ENCODE measurements around the gene SEC16B. TPM values are rescaled to one million over a fixed set of nuclear protein-coding genes. Genes with fewer than 3 reads are reported as not detected.

SEC16B gene
- total and polyA plus RNA-seq, 2 of the 8 experiments (the other 6 are each of a cell fraction or from before 2014, with no cell fraction given), result 0.56 to 0.94 TPM

GRCh38 chr1:177952249-177952648 lies 17.6 kb downstream of the SEC16B start:
- Histone ChIP-seq H4K8ac (ENCODE audit: extremely low read depth, insufficient read depth, low read length) (no peak overlapping the region), H2AFZ (ENCODE audit: low read length) (no peak overlapping the region), H3K79me2 (ENCODE audit: control insufficient read depth in 1 of 2, insufficient read depth in 2 of 2, low read length in 2 of 2) (no peaks in the 10 kb centered on the region), H3K23me2 (ENCODE audit: low read depth, low read length) (no peaks in the 10 kb centered on the region), H3K4me3 (ENCODE audit: extremely low read depth in 1 of 4, insufficient read depth in 2 of 4, low read depth in 3 of 4, low read length in 4 of 4) (no peak overlapping the region), H3K27ac (ENCODE audit: low read depth, low read length) (no peak overlapping the region), H3K14ac (ENCODE audit: insufficient read length) (no peak overlapping the region), H2BK20ac (ENCODE audit: low read length) (no peak overlapping the region), H3K18ac (ENCODE audit: extremely low read depth, low read length) (no peak overlapping the region), H3K9me3 (ENCODE audit: insufficient read depth in 2 of 2, low read depth in 1 of 2, low read length in 1 of 2) (no peaks in the 10 kb centered on the region), H3K27me3 (replicated peaks in 1 of 4; ENCODE audit: control insufficient read depth in 3 of 4, extremely low read depth in 1 of 4, insufficient read depth in 3 of 4, low read length in 3 of 4) (no peaks in the 10 kb centered on the region), H4K20me1 (replicated peaks in 1 of 2; ENCODE audit: control insufficient read depth in 1 of 2, insufficient read depth in 2 of 2, low read length in 2 of 2) (no peaks in the 10 kb centered on the region), H3K4me1 (replicated peaks in 1 of 4; ENCODE audit: control insufficient read depth in 3 of 4, insufficient read depth in 4 of 4, low read length in 3 of 4) (peaks cover 0 to 3% (median 0%) of the 10 kb centered on the region in 4 experiments; a peak in 1 of 7 replicates), H2BK12ac (ENCODE audit: low read depth, low read length) (no peak overlapping the region), H2AK5ac (ENCODE audit: low read depth, low read length) (no peak overlapping the region), H4K91ac (replicated peaks; ENCODE audit: insufficient read length, low read length) (no peak overlapping the region), H4K5ac (ENCODE audit: insufficient read length, low read depth, low read length) (no peak overlapping the region), H3K4ac (replicated peaks; ENCODE audit: insufficient read length, low read depth, low read length) (no peak overlapping the region), H2BK5ac (ENCODE audit: low read depth, low read length) (no peak overlapping the region), H2BK120ac (replicated peaks; ENCODE audit: low read depth, low read length) (no peak overlapping the region), H3K4me2 (ENCODE audit: insufficient read depth in 1 of 2, low read depth in 2 of 2, low read length in 2 of 2) (no peak overlapping the region), H3K23ac (ENCODE audit: insufficient read length) (no peak overlapping the region), H2BK15ac (ENCODE audit: low read length) (no peak overlapping the region), H3K56ac (replicated peaks; ENCODE audit: insufficient read length, low read depth, low read length) (no peak overlapping the region), H3K36me3 (ENCODE audit: control insufficient read depth in 2 of 4, insufficient read depth in 4 of 4, low read length in 3 of 4) (no peaks in the 10 kb centered on the region), H3K79me1 (ENCODE audit: low read depth, low read length) (no peaks in the 10 kb centered on the region), H3K9ac (replicated peaks in 1 of 4; ENCODE audit: extremely low read depth in 1 of 4, low read depth in 3 of 4, low read length in 3 of 4) (no peak overlapping the region)
- DNase-seq (ENCODE audit: low read depth in 1 of 2, low spot score in 2 of 2) (no peak), FAIRE-seq (no peak)
- TF ChIP-seq SP1 (IDR thresholded peaks at IDR 0.05; ENCODE audit: low read depth, low read length), result no peak
- 89% methylated on average over 7 of the region's 7 CpGs; no CpG with 5 or more reads in 1 of the 2 experiments for WGBS, 2 experiments (ENCODE audit: extremely low coverage in 1 of 2, insufficient coverage in 1 of 2, insufficient read length in 1 of 2, insufficient replicate concordance in 2 of 2, low coverage in 1 of 2, low lambda C conversion rate in 2 of 2, missing lambda C conversion rate in 1 of 2)
- ChIA-PET CTCF (ENCODE audit: partially characterized antibody) (interaction anchor here (0.8 to 2.4 kb wide), 9 partner anchors 9 to 159 kb away, joined by 3 to 7 read pairs (median 3); no protein-coding TSS in a partner anchor), POLR2A (ENCODE audit: partially characterized antibody) (no interaction called here)

Data from H1 (cell line).